CD4-positive, alpha-beta T cell treated with Interleukin-2 at 100 ng/mL for 4 hours (primary cell): ENCODE data around the gene CTAG1A.
"Not testable (repeated sequence)": the region's sequence is repeated elsewhere in the genome, so short reads cannot be mapped to it uniquely, and the experiment has no call there.

ENCODE experiments used
- DNase-seq: peaks from one replicate; pipeline ENCODE4 v3.0.0-alpha.2; 2020; ENCODE audit warnings: low spot score

The CTAG1A gene

GRCh38 chrX:154573061-154573460, 11.9 kb upstream of the CTAG1A start:
- DNase-seq: not testable (repeated sequence)

GRCh38 chrX:154575076-154575475, 9.9 kb upstream of the CTAG1A start:
- DNase-seq: not testable (repeated sequence)

GRCh38 chrX:154582994-154583393, 1.9 kb upstream of the CTAG1A start:
- not testable (repeated sequence) for DNase-seq

- DNase-seq: not testable (repeated sequence)
These were observed 5.5 kb downstream of the CTAG1A start for GRCh38 chrX:154590415-154590814.

- DNase-seq: no peak
These were observed 7.6 kb downstream of the CTAG1A start for GRCh38 chrX:154592505-154592904.

GRCh38 chrX:154593201-154593600, 8.3 kb downstream of the CTAG1A start:
- no peak for DNase-seq

- no peak for DNase-seq
These were observed 9.6 kb downstream of the CTAG1A start for GRCh38 chrX:154594491-154594890.

- no peak for DNase-seq
These were observed 10.8 kb downstream of the CTAG1A start for GRCh38 chrX:154595559-154596249.

GRCh38 chrX:154596290-154596929, 11.5 kb downstream of the CTAG1A start:
- peak; percentile 10 for DNase-seq

- no peak for DNase-seq
These were observed 12.3 kb downstream of the CTAG1A start for GRCh38 chrX:154597221-154597620.

- DNase-seq: no peak
These were observed 13.7 kb downstream of the CTAG1A start for GRCh38 chrX:154598656-154599055.

- DNase-seq: no peak
These were observed 14.6 kb downstream of the CTAG1A start for GRCh38 chrX:154599531-154599930.

- no peak for DNase-seq
These were observed 15.9 kb downstream of the CTAG1A start for GRCh38 chrX:154600759-154601374.

GRCh38 chrX:154602226-154602625, 17.3 kb downstream of the CTAG1A start:
- no peak for DNase-seq

GRCh38 chrX:154602766-154603437, 18.0 kb downstream of the CTAG1A start:
- DNase-seq: no peak

- DNase-seq: no peak
These were observed 18.8 kb downstream of the CTAG1A start for GRCh38 chrX:154603438-154604430.

- no peak for DNase-seq
These were observed 20.6 kb downstream of the CTAG1A start for GRCh38 chrX:154605566-154605965.

GRCh38 chrX:154607370-154607769, 22.4 kb downstream of the CTAG1A start:
- DNase-seq: no peak

- not testable (repeated sequence) for DNase-seq
These were observed 23.0 kb downstream of the CTAG1A start for GRCh38 chrX:154607976-154608375.

GRCh38 chrX:154608823-154609222, 23.9 kb downstream of the CTAG1A start:
- DNase-seq: not testable (repeated sequence)

GRCh38 chrX:154611146-154611545, 26.2 kb downstream of the CTAG1A start:
- DNase-seq: not testable (repeated sequence)
